Nephron (organoid): ENCODE measurements around the gene HOMER2.
"Not testable (repeated sequence)": the region's sequence is repeated elsewhere in the genome, so short reads cannot be mapped to it uniquely, and the experiment has no call there.

ENCODE experiments used
- H3K27ac Mint-ChIP-seq, 3 experiments: 2 replicates each; pipeline ENCODE4 v1.8.0; 2020; ENCODE audit warnings: mixed read lengths in 3 of 3, mild to moderate bottlenecking in 2 of 3, moderate library complexity in 1 of 3
- H3K27me3 Mint-ChIP-seq: 2 replicates; pipeline ENCODE4 v1.8.0; 2021; ENCODE audit warnings: low read depth, mild to moderate bottlenecking, moderate library complexity, mixed read lengths
- H3K36me3 Mint-ChIP-seq: 2 replicates; pipeline ENCODE4 v1.8.0; 2020; ENCODE audit warnings: low read depth, mixed read lengths
- H3K4me1 Mint-ChIP-seq: 2 replicates; pipeline ENCODE4 v1.8.0; 2020; ENCODE audit warnings: mixed read lengths
- H3K4me3 Mint-ChIP-seq, 3 experiments: 2 replicates each; pipeline ENCODE4 v1.8.0; 2020; ENCODE audit warnings: mild to moderate bottlenecking in 3 of 3, mixed read lengths in 3 of 3, moderate library complexity in 2 of 3
- H3K9me3 Mint-ChIP-seq: 2 replicates; pipeline ENCODE4 v1.8.0; 2020; ENCODE audit warnings: mixed read lengths
- TF ChIP-seq, protein P1 (sequence below), 3 experiments: fragments of 200-600 bp; sonication (generic); IDR thresholded peaks; one replicate each; pipeline ENCODE4 v1.5.0; 2021; ENCODE audit warnings: antibody characterized with exemption in 3 of 3; ENCODE audit not compliant: unreplicated experiment in 3 of 3

The HOMER2 gene

GRCh38 chr15:82830427-82831173, 121.9 kb downstream of the HOMER2 start:
- Mint-ChIP-seq H3K4me1 (no peaks in the 10 kb centered on the region), H3K36me3 (peaks cover 80% of the 10 kb centered on the region), H3K9me3 (no peaks in the 10 kb centered on the region), H3K4me3 (no peak overlapping the region), H3K27me3 (no peaks in the 10 kb centered on the region), H3K27ac (no peak overlapping the region)
- TF ChIP-seq, protein P1, sequence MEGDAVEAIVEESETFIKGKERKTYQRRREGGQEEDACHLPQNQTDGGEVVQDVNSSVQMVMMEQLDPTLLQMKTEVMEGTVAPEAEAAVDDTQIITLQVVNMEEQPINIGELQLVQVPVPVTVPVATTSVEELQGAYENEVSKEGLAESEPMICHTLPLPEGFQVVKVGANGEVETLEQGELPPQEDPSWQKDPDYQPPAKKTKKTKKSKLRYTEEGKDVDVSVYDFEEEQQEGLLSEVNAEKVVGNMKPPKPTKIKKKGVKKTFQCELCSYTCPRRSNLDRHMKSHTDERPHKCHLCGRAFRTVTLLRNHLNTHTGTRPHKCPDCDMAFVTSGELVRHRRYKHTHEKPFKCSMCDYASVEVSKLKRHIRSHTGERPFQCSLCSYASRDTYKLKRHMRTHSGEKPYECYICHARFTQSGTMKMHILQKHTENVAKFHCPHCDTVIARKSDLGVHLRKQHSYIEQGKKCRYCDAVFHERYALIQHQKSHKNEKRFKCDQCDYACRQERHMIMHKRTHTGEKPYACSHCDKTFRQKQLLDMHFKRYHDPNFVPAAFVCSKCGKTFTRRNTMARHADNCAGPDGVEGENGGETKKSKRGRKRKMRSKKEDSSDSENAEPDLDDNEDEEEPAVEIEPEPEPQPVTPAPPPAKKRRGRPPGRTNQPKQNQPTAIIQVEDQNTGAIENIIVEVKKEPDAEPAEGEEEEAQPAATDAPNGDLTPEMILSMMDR (IDR thresholded peaks at IDR 0.05; ENCODE audit: unreplicated experiment in 3 of 3): no peak

GRCh38 chr15:82829234-82829633, 123.3 kb downstream of the HOMER2 start:
- Mint-ChIP-seq H3K27ac (no peak overlapping the region), H3K4me1 (no peaks in the 10 kb centered on the region), H3K36me3 (peaks cover 69% of the 10 kb centered on the region), H3K27me3 (no peaks in the 10 kb centered on the region), H3K9me3 (no peaks in the 10 kb centered on the region), H3K4me3 (no peak overlapping the region)
- TF ChIP-seq, protein P1 (IDR thresholded peaks at IDR 0.05; ENCODE audit: unreplicated experiment in 3 of 3): no peak

GRCh38 chr15:82828075-82828474, 124.4 kb downstream of the HOMER2 start:
- Mint-ChIP-seq H3K4me3 (no peak overlapping the region), H3K9me3 (no peaks in the 10 kb centered on the region), H3K27ac (no peak overlapping the region), H3K36me3 (peaks cover 63% of the 10 kb centered on the region), H3K4me1 (no peaks in the 10 kb centered on the region), H3K27me3 (no peaks in the 10 kb centered on the region)
- TF ChIP-seq, protein P1 (IDR thresholded peaks at IDR 0.05; ENCODE audit: unreplicated experiment in 3 of 3): no peak

DNA sequence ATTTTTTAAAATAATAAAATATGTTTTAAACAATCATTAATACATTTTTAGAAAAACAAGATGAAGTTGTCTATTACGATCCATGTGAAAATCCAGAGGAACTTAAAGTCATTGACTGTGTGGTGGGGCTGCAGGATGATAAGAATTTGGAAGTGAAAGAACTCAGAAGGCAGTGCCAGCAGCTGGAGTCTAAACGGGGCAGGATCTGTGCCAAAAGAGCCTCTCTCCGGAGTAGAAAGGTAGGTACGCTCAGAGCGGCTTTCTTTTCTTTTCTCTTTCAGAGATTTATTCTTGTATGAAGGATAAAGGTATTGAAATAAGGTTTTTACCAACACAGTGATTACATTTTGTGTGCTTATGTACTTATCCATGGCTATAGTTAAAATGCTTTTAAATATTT, 129.5 kb downstream of the HOMER2 start:
- Mint-ChIP-seq H3K4me1 (no peaks in the 10 kb centered on the region), H3K36me3 (peaks cover 64% of the 10 kb centered on the region), H3K9me3 (no peaks in the 10 kb centered on the region), H3K27ac (no peak overlapping the region), H3K4me3 (no peak overlapping the region), H3K27me3 (no peaks in the 10 kb centered on the region)
- TF ChIP-seq, protein P1 (IDR thresholded peaks at IDR 0.05; ENCODE audit: unreplicated experiment in 3 of 3): no peak

DNA sequence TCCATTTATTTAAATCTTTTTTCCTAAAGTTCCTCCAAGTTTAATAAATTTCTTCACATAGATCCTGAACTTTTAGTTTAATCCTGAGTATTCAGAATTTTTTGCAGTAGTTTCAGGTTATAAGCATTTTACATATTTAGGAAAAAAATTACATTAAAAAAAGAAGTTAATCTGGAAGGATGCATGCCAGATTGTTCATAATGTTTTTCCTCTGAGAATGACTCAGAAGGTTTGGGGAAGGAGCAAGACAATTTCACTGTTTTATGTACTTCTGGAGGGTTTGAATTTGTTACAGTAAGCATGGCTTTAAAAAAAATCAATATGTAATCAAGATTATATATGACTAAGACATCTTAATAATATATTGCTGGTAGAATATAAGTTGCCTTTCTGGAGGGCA, 130.7 kb downstream of the HOMER2 start:
- H3K36me3 Mint-ChIP-seq: peaks cover 66% of the 10 kb centered on the region
- not testable (repeated sequence) for H3K4me3 Mint-ChIP-seq, H3K4me1 Mint-ChIP-seq, H3K27ac Mint-ChIP-seq, H3K27me3 Mint-ChIP-seq, H3K9me3 Mint-ChIP-seq

- Mint-ChIP-seq H3K36me3 (peaks cover 66% of the 10 kb centered on the region), H3K27ac (peak overlapping the region in 1 of 3 experiments; percentile 59)
- not testable (repeated sequence) for H3K4me3 Mint-ChIP-seq, H3K27me3 Mint-ChIP-seq, H3K9me3 Mint-ChIP-seq, H3K4me1 Mint-ChIP-seq
Measured at GRCh38 chr15:82821396-82821795, 131.1 kb downstream of the HOMER2 start.

DNA sequence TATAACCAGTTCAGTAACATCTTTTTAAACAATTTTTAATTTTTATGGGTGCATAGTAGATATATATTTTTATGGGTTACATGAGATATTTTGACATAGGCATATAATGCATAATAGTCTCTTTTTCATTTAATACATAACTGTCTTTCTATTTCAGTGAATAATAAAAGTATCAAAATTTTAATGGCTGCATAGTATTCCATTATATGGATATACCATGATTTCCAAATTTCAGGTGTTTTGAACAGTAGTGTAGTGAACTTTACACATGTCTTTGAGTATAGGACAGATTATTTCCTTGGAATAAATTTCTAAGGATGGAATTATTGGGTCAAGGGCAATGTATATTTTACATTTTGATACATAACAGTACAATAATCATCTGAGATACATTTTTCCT, 132.4 kb downstream of the HOMER2 start:
- Mint-ChIP-seq H3K27me3 (no peaks in the 10 kb centered on the region), H3K9me3 (no peaks in the 10 kb centered on the region)

More for the DNA sequence above, 132.4 kb downstream of the HOMER2 start:
- Mint-ChIP-seq H3K36me3 (peaks cover 69% of the 10 kb centered on the region), H3K27ac (no peak overlapping the region), H3K4me3 (no peak overlapping the region), H3K4me1 (no peaks in the 10 kb centered on the region)
- TF ChIP-seq, protein P1 (IDR thresholded peaks at IDR 0.05; ENCODE audit: unreplicated experiment in 3 of 3): no peak
